ENCODE data around the gene OPRM1. TPM values are rescaled to one million over a fixed set of nuclear protein-coding genes. Genes with fewer than 3 reads are reported as not detected.

Gene OPRM1
- total and polyA plus RNA-seq, 4 donors = not detected

DNA sequence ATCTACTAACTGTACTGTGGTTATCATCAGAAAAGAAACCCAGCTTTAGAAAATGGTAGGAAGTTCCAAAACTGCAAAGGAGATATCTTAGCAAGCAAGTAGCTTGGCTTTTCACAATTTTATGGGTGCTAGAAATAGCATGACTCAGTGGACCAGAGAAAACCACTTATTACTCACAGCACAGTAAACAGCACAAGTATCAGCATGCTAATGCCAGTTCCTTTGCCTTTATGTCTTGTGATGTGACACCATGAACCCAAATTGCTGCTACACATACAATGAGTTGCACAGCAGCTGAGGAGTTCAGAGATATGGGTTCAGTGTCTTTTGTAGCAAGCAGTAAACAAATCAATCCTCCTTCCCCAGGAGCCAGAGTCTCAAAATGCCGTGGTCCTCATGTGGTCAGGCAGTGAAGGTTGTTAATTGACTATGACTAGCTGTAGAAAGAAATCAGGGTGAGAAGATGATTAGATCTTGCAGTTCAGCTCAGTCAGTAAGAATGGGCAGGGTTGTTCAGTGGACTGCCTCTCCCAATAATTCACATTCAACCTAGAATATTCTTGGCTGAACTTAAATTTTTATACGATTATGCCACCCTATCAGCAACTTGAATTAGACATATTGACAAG, 73.3 kb downstream of the OPRM1 start:
- WGBS = 61% methylated on average over 2 of the region's 2 CpGs

GRCh38 chr6:154113392-154113791, 74.4 kb downstream of the OPRM1 start:
- WGBS = 78% methylated on average over 3 of the region's 3 CpGs
- peaks cover 0 to 3% (median 0%) of the 10 kb centered on the region in 4 donors for H3K9me3 ChIP-seq (ENCODE audit: control insufficient read depth in 4 of 4, low read length in 3 of 4)
- H3K27me3 ChIP-seq (ENCODE audit: control insufficient read depth in 4 of 4, insufficient read depth in 4 of 4, low read length in 3 of 4) = no peaks in the 10 kb centered on the region
- no peak for DNase-seq (ENCODE audit: low spot score)
- H3K9ac ChIP-seq (ENCODE audit: low read depth in 1 of 2, low read length in 2 of 2) = no peak overlapping the region
- no peaks in the 10 kb centered on the region for H3K36me3 ChIP-seq (ENCODE audit: control insufficient read depth in 4 of 4, insufficient read depth in 3 of 4, low read depth in 1 of 4, low read length in 3 of 4)
- H3K27ac ChIP-seq (ENCODE audit: low read depth in 1 of 2, low read length in 2 of 2) = no peak overlapping the region
- H3K4me3 ChIP-seq (ENCODE audit: low read depth in 1 of 3, low read length in 3 of 3) = no peak overlapping the region
- no peaks in the 10 kb centered on the region for H3K4me1 ChIP-seq (ENCODE audit: control insufficient read depth in 4 of 4, insufficient read depth in 4 of 4, low read length in 3 of 4)
- TF ChIP-seq FOXA1 (IDR thresholded peaks at IDR 0.05) (no peak), HNF4A (conservative IDR thresholded peaks at IDR 0.05) (no peak), YY1 (IDR thresholded peaks at IDR 0.05) (no peak), EGR1 (IDR thresholded peaks at IDR 0.05; ENCODE audit: low read depth in 2 of 2) (no peak), NR2F2 (IDR thresholded peaks at IDR 0.05) (no peak), REST (IDR thresholded peaks at IDR 0.05) (no peak), TAF1 (conservative IDR thresholded peaks at IDR 0.05) (no peak), FOXA2 (IDR thresholded peaks at IDR 0.05) (no peak)
- TF ChIP-seq, protein P1, sequence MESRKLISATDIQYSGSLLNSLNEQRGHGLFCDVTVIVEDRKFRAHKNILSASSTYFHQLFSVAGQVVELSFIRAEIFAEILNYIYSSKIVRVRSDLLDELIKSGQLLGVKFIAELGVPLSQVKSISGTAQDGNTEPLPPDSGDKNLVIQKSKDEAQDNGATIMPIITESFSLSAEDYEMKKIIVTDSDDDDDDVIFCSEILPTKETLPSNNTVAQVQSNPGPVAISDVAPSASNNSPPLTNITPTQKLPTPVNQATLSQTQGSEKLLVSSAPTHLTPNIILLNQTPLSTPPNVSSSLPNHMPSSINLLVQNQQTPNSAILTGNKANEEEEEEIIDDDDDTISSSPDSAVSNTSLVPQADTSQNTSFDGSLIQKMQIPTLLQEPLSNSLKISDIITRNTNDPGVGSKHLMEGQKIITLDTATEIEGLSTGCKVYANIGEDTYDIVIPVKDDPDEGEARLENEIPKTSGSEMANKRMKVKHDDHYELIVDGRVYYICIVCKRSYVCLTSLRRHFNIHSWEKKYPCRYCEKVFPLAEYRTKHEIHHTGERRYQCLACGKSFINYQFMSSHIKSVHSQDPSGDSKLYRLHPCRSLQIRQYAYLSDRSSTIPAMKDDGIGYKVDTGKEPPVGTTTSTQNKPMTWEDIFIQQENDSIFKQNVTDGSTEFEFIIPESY (IDR thresholded peaks at IDR 0.05) = no peak

More for the DNA sequence above, 73.3 kb downstream of the OPRM1 start:
- H3K4me3 ChIP-seq (ENCODE audit: low read depth in 1 of 3, low read length in 3 of 3) = no peak overlapping the region
- peaks cover 0 to 3% (median 1%) of the 10 kb centered on the region in 4 donors for H3K9me3 ChIP-seq (ENCODE audit: control insufficient read depth in 4 of 4, low read length in 3 of 4)
- no peak overlapping the region for H3K9ac ChIP-seq (ENCODE audit: low read depth in 1 of 2, low read length in 2 of 2)
- no peak overlapping the region for H3K27ac ChIP-seq (ENCODE audit: low read depth in 1 of 2, low read length in 2 of 2)
- TF ChIP-seq GABPA (IDR thresholded peaks at IDR 0.05 in 1 of 2, conservative IDR thresholded peaks at IDR 0.05 in 1 of 2) (no peak), REST (IDR thresholded peaks at IDR 0.05) (no peak), RXRA (IDR thresholded peaks at IDR 0.05) (no peak), YY1 (IDR thresholded peaks at IDR 0.05) (no peak), FOXA1 (IDR thresholded peaks at IDR 0.05) (no peak), HNF4G (IDR thresholded peaks at IDR 0.05) (no peak), JUND (IDR thresholded peaks at IDR 0.05) (no peak), EGR1 (IDR thresholded peaks at IDR 0.05; ENCODE audit: low read depth in 2 of 2) (no peak), CTCF (IDR thresholded peaks at IDR 0.05; ENCODE audit: low read depth, low read length, missing input control) (no peak)
- TF ChIP-seq, protein P2, sequence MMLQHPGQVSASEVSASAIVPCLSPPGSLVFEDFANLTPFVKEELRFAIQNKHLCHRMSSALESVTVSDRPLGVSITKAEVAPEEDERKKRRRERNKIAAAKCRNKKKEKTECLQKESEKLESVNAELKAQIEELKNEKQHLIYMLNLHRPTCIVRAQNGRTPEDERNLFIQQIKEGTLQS (IDR thresholded peaks at IDR 0.05) = no peak
- H3K4me1 ChIP-seq (ENCODE audit: control insufficient read depth in 4 of 4, insufficient read depth in 4 of 4, low read length in 3 of 4) = no peaks in the 10 kb centered on the region
- no peaks in the 10 kb centered on the region for H3K27me3 ChIP-seq (ENCODE audit: control insufficient read depth in 4 of 4, insufficient read depth in 4 of 4, low read length in 3 of 4)
- H3K36me3 ChIP-seq (ENCODE audit: control insufficient read depth in 4 of 4, insufficient read depth in 3 of 4, low read depth in 1 of 4, low read length in 3 of 4) = no peaks in the 10 kb centered on the region
- no peak for DNase-seq (ENCODE audit: low spot score)

Data from liver (tissue), 9 donors.